IMR-90 (cell line): ENCODE results near the gene CD2AP.

Experiments used
- CEBPB ChIP-seq: IDR thresholded peaks from 2 replicates; pipeline ENCODE4 v1.6.1; 2012; ENCODE audit warnings: low read depth, low read length, improper control_type of control experiment
- CHD1 ChIP-seq: IDR thresholded peaks from 2 replicates; pipeline ENCODE4 v1.6.1; 2012; ENCODE audit warnings: low read depth, low read length, improper control_type of control experiment
- FOS ChIP-seq: fragments of 150-350 bp; IDR thresholded peaks from 2 replicates; pipeline ENCODE4 v1.6.1; 2016; ENCODE audit warnings: low read depth, low read length
- MAFK ChIP-seq: IDR thresholded peaks from 2 replicates; pipeline ENCODE4 v1.6.1; 2012; ENCODE audit warnings: low read depth, low read length, improper control_type of control experiment
- MAZ ChIP-seq: IDR thresholded peaks from 2 replicates; pipeline ENCODE4 v1.6.1; 2012; ENCODE audit warnings: low read depth, mild to moderate bottlenecking, low read length, improper control_type of control experiment, moderate library complexity, borderline replicate concordance
- MXI1 ChIP-seq: IDR thresholded peaks from 2 replicates; pipeline ENCODE4 v1.6.1; 2012; ENCODE audit warnings: low read depth, mild to moderate bottlenecking, low read length, moderate library complexity, borderline replicate concordance
- NFE2L2 ChIP-seq: fragments of 150-350 bp; IDR thresholded peaks from 2 replicates; pipeline ENCODE4 v1.6.1; 2016; ENCODE audit warnings: low read depth, mild to moderate bottlenecking, low read length
- POLR2A ChIP-seq: IDR thresholded peaks from 2 replicates; pipeline ENCODE4 v1.6.1; 2012; ENCODE audit warnings: mild to moderate bottlenecking, low read depth, low read length
- RCOR1 ChIP-seq: IDR thresholded peaks from 2 replicates; pipeline ENCODE4 v1.6.1; 2012; ENCODE audit warnings: mild to moderate bottlenecking, low read length, improper control_type of control experiment; ENCODE audit not compliant: insufficient replicate concordance
- RFX5 ChIP-seq: IDR thresholded peaks from 2 replicates; pipeline ENCODE4 v1.8.0; 2012; ENCODE audit warnings: low read depth, mild to moderate bottlenecking, low read length, moderate library complexity
- SMC3 ChIP-seq: fragments of 150-350 bp; IDR thresholded peaks from 2 replicates; pipeline ENCODE4 v1.6.1; 2016; ENCODE audit warnings: low read depth, mild to moderate bottlenecking, antibody characterized with exemption, low read length, moderate library complexity
- TF ChIP-seq, protein P1 (sequence below): conservative IDR thresholded peaks from 2 replicates; pipeline ENCODE4 v1.5.1; 2012; ENCODE audit warnings: mild to moderate bottlenecking, low read depth, low read length, improper control_type of control experiment
- TF ChIP-seq, protein P2 (sequence below): fragments of 150-350 bp; IDR thresholded peaks from 2 replicates; pipeline ENCODE4 v1.6.1; 2017; ENCODE audit warnings: mild to moderate bottlenecking, antibody characterized with exemption, low read length, low read depth
- TF ChIP-seq, protein P3 (sequence below): fragments of 150-350 bp; IDR thresholded peaks from 2 replicates; pipeline ENCODE4 v1.6.1; 2016; ENCODE audit warnings: low read depth, mild to moderate bottlenecking, low read length, moderate library complexity, borderline replicate concordance

DNA sequence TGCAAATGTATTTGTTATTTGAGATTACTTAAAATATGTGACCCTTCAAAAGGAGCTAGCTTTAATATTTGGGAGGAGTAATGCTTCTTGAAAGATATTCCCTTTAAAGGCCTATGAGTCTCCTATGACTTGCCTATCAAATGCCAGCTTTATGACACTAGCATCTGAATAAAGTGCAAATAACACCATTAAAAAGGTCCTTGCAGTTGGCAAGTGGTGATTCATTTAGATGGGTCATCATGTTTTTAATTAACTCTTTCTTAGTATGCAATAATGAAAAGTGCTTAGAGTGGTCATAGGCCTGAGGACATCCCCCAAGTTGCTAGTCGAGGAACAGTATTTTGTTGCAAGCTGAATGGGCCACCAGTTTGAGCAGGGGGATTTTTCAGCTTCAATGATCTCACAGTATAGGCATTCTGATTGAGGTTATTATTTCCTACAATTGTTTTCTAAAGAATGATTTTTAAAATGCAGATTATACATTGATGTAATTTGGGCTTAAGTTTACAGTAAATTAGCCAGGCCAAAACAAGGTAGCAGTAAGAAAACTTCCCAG lies 3.7 kb upstream of the CD2AP start:
- TF ChIP-seq, protein P1, sequence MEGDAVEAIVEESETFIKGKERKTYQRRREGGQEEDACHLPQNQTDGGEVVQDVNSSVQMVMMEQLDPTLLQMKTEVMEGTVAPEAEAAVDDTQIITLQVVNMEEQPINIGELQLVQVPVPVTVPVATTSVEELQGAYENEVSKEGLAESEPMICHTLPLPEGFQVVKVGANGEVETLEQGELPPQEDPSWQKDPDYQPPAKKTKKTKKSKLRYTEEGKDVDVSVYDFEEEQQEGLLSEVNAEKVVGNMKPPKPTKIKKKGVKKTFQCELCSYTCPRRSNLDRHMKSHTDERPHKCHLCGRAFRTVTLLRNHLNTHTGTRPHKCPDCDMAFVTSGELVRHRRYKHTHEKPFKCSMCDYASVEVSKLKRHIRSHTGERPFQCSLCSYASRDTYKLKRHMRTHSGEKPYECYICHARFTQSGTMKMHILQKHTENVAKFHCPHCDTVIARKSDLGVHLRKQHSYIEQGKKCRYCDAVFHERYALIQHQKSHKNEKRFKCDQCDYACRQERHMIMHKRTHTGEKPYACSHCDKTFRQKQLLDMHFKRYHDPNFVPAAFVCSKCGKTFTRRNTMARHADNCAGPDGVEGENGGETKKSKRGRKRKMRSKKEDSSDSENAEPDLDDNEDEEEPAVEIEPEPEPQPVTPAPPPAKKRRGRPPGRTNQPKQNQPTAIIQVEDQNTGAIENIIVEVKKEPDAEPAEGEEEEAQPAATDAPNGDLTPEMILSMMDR = no peak
- TF ChIP-seq POLR2A (no peak), MAZ (no peak), SMC3 (no peak), RCOR1 (no peak), MXI1 (no peak), CEBPB (no peak), NFE2L2 (no peak), MAFK (no peak), FOS (no peak), CHD1 (no peak), RFX5 (no peak)
- TF ChIP-seq, protein P2, sequence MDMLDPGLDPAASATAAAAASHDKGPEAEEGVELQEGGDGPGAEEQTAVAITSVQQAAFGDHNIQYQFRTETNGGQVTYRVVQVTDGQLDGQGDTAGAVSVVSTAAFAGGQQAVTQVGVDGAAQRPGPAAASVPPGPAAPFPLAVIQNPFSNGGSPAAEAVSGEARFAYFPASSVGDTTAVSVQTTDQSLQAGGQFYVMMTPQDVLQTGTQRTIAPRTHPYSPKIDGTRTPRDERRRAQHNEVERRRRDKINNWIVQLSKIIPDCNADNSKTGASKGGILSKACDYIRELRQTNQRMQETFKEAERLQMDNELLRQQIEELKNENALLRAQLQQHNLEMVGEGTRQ = no peak
- TF ChIP-seq, protein P3, sequence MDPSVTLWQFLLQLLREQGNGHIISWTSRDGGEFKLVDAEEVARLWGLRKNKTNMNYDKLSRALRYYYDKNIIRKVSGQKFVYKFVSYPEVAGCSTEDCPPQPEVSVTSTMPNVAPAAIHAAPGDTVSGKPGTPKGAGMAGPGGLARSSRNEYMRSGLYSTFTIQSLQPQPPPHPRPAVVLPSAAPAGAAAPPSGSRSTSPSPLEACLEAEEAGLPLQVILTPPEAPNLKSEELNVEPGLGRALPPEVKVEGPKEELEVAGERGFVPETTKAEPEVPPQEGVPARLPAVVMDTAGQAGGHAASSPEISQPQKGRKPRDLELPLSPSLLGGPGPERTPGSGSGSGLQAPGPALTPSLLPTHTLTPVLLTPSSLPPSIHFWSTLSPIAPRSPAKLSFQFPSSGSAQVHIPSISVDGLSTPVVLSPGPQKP = no peak
